ENCODE measurements around the gene WASHC1.
"Not testable (repeated sequence)": the region's sequence is repeated elsewhere in the genome, so short reads cannot be mapped to it uniquely, and the experiment has no call there.

The WASHC1 gene

GRCh38 chr9:46639-47271 lies 17.5 kb upstream of the WASHC1 start:
- H3K4ac ChIP-seq (ENCODE audit: low read length); H3K27me3 ChIP-seq (ENCODE audit: control insufficient read depth in 3 of 3, insufficient read depth in 3 of 3, low read depth in 1 of 3, low read length in 3 of 3); H2BK120ac ChIP-seq (ENCODE audit: low read depth, low read length); H4K91ac ChIP-seq (ENCODE audit: low read depth, low read length, poor library complexity); H3K23ac ChIP-seq (ENCODE audit: low read depth, low read length, poor library complexity); H3K18ac ChIP-seq (ENCODE audit: low read length); H3K4me2 ChIP-seq (ENCODE audit: insufficient read depth, low read length, poor library complexity, severe bottlenecking); H3K36me3 ChIP-seq (replicated peaks in 1 of 2; ENCODE audit: control insufficient read depth in 2 of 2, insufficient read depth in 2 of 2, low read length in 2 of 2); H4K8ac ChIP-seq (ENCODE audit: low read depth, low read length); H2BK5ac ChIP-seq (ENCODE audit: low read length); H2BK12ac ChIP-seq (ENCODE audit: low read length); H3K9ac ChIP-seq (ENCODE audit: low read depth, low read length, poor library complexity); H3K27ac ChIP-seq (replicated peaks; ENCODE audit: low read length); H3K79me1 ChIP-seq (ENCODE audit: low read depth, low read length); H3K14ac ChIP-seq (ENCODE audit: low read length); H2BK15ac ChIP-seq (ENCODE audit: low read length); DNase-seq (ENCODE audit: low spot score); H3K9me3 ChIP-seq (replicated peaks in 1 of 2; ENCODE audit: control insufficient read depth in 2 of 2, insufficient read depth in 1 of 2, low read depth in 1 of 2, low read length in 2 of 2); H2AFZ ChIP-seq (ENCODE audit: low read length); H3K4me1 ChIP-seq (ENCODE audit: control insufficient read depth in 2 of 2, insufficient read depth in 1 of 2, low read depth in 1 of 2, low read length in 2 of 2); H3K4me3 ChIP-seq (ENCODE audit: low read length in 2 of 2); H2AK5ac ChIP-seq (ENCODE audit: low read depth, low read length): not testable (repeated sequence)
- no CpG with 5 or more reads among the region's 12 CpGs for WGBS, 2 donors (ENCODE audit: extremely low coverage in 2 of 2, insufficient read length in 2 of 2, insufficient replicate concordance in 1 of 2)

- H2BK120ac ChIP-seq (ENCODE audit: low read depth, low read length); H3K18ac ChIP-seq (ENCODE audit: low read length); H4K91ac ChIP-seq (ENCODE audit: low read depth, low read length, poor library complexity); H3K27me3 ChIP-seq (ENCODE audit: control insufficient read depth in 3 of 3, insufficient read depth in 3 of 3, low read depth in 1 of 3, low read length in 3 of 3); H3K9ac ChIP-seq (ENCODE audit: low read depth, low read length, poor library complexity); H3K9me3 ChIP-seq (replicated peaks in 1 of 2; ENCODE audit: control insufficient read depth in 2 of 2, insufficient read depth in 1 of 2, low read depth in 1 of 2, low read length in 2 of 2); H3K79me1 ChIP-seq (ENCODE audit: low read depth, low read length); H3K14ac ChIP-seq (ENCODE audit: low read length); H3K4me1 ChIP-seq (ENCODE audit: control insufficient read depth in 2 of 2, insufficient read depth in 1 of 2, low read depth in 1 of 2, low read length in 2 of 2); H2BK5ac ChIP-seq (ENCODE audit: low read length); H3K23ac ChIP-seq (ENCODE audit: low read depth, low read length, poor library complexity); H2BK12ac ChIP-seq (ENCODE audit: low read length); H2BK15ac ChIP-seq (ENCODE audit: low read length); H2AFZ ChIP-seq (ENCODE audit: low read length); H3K27ac ChIP-seq (replicated peaks; ENCODE audit: low read length); H3K4me2 ChIP-seq (ENCODE audit: insufficient read depth, low read length, poor library complexity, severe bottlenecking); H2AK5ac ChIP-seq (ENCODE audit: low read depth, low read length); H3K4me3 ChIP-seq (ENCODE audit: low read length in 2 of 2); DNase-seq (ENCODE audit: low spot score); H4K8ac ChIP-seq (ENCODE audit: low read depth, low read length); H3K4ac ChIP-seq (ENCODE audit: low read length); H3K36me3 ChIP-seq (replicated peaks in 1 of 2; ENCODE audit: control insufficient read depth in 2 of 2, insufficient read depth in 2 of 2, low read length in 2 of 2): not testable (repeated sequence)
- no CpG with 5 or more reads among the region's 6 CpGs for WGBS, 2 donors (ENCODE audit: extremely low coverage in 2 of 2, insufficient read length in 2 of 2, insufficient replicate concordance in 1 of 2)
Measured at GRCh38 chr9:46164-46563, 16.9 kb upstream of the WASHC1 start.

- H2AK5ac ChIP-seq (ENCODE audit: low read depth, low read length); H3K4ac ChIP-seq (ENCODE audit: low read length); H3K27me3 ChIP-seq (ENCODE audit: control insufficient read depth in 3 of 3, insufficient read depth in 3 of 3, low read depth in 1 of 3, low read length in 3 of 3); H3K23ac ChIP-seq (ENCODE audit: low read depth, low read length, poor library complexity); H3K4me1 ChIP-seq (ENCODE audit: control insufficient read depth in 2 of 2, insufficient read depth in 1 of 2, low read depth in 1 of 2, low read length in 2 of 2); H3K27ac ChIP-seq (replicated peaks; ENCODE audit: low read length); H4K91ac ChIP-seq (ENCODE audit: low read depth, low read length, poor library complexity); H2BK15ac ChIP-seq (ENCODE audit: low read length); H4K8ac ChIP-seq (ENCODE audit: low read depth, low read length); H2AFZ ChIP-seq (ENCODE audit: low read length); H3K18ac ChIP-seq (ENCODE audit: low read length); DNase-seq (ENCODE audit: low spot score); H3K79me1 ChIP-seq (ENCODE audit: low read depth, low read length); H3K9ac ChIP-seq (ENCODE audit: low read depth, low read length, poor library complexity); H2BK120ac ChIP-seq (ENCODE audit: low read depth, low read length); H3K9me3 ChIP-seq (replicated peaks in 1 of 2; ENCODE audit: control insufficient read depth in 2 of 2, insufficient read depth in 1 of 2, low read depth in 1 of 2, low read length in 2 of 2); H3K4me3 ChIP-seq (ENCODE audit: low read length in 2 of 2); H2BK12ac ChIP-seq (ENCODE audit: low read length); H2BK5ac ChIP-seq (ENCODE audit: low read length); H3K14ac ChIP-seq (ENCODE audit: low read length); H3K4me2 ChIP-seq (ENCODE audit: insufficient read depth, low read length, poor library complexity, severe bottlenecking); H3K36me3 ChIP-seq (replicated peaks in 1 of 2; ENCODE audit: control insufficient read depth in 2 of 2, insufficient read depth in 2 of 2, low read length in 2 of 2): not testable (repeated sequence)
- WGBS, 2 donors (ENCODE audit: extremely low coverage in 2 of 2, insufficient read length in 2 of 2, insufficient replicate concordance in 1 of 2) = no CpG with 5 or more reads among the region's 16 CpGs
Measured at GRCh38 chr9:45180-45878, 16.1 kb upstream of the WASHC1 start.

- not testable (repeated sequence) for H3K27me3 ChIP-seq (ENCODE audit: control insufficient read depth in 3 of 3, insufficient read depth in 3 of 3, low read depth in 1 of 3, low read length in 3 of 3); H2AK5ac ChIP-seq (ENCODE audit: low read depth, low read length); H3K4ac ChIP-seq (ENCODE audit: low read length); H4K8ac ChIP-seq (ENCODE audit: low read depth, low read length); H3K4me3 ChIP-seq (ENCODE audit: low read length in 2 of 2); H4K91ac ChIP-seq (ENCODE audit: low read depth, low read length, poor library complexity); H2BK120ac ChIP-seq (ENCODE audit: low read depth, low read length); H2AFZ ChIP-seq (ENCODE audit: low read length); H3K9ac ChIP-seq (ENCODE audit: low read depth, low read length, poor library complexity); H3K27ac ChIP-seq (replicated peaks; ENCODE audit: low read length); H3K18ac ChIP-seq (ENCODE audit: low read length); H3K36me3 ChIP-seq (replicated peaks in 1 of 2; ENCODE audit: control insufficient read depth in 2 of 2, insufficient read depth in 2 of 2, low read length in 2 of 2); H3K14ac ChIP-seq (ENCODE audit: low read length); H3K4me2 ChIP-seq (ENCODE audit: insufficient read depth, low read length, poor library complexity, severe bottlenecking); H3K9me3 ChIP-seq (replicated peaks in 1 of 2; ENCODE audit: control insufficient read depth in 2 of 2, insufficient read depth in 1 of 2, low read depth in 1 of 2, low read length in 2 of 2); H3K23ac ChIP-seq (ENCODE audit: low read depth, low read length, poor library complexity); H3K4me1 ChIP-seq (ENCODE audit: control insufficient read depth in 2 of 2, insufficient read depth in 1 of 2, low read depth in 1 of 2, low read length in 2 of 2); DNase-seq (ENCODE audit: low spot score); H3K79me1 ChIP-seq (ENCODE audit: low read depth, low read length); H2BK15ac ChIP-seq (ENCODE audit: low read length); H2BK5ac ChIP-seq (ENCODE audit: low read length); H2BK12ac ChIP-seq (ENCODE audit: low read length)
- no CpG with 5 or more reads among the region's 3 CpGs for WGBS, 2 donors (ENCODE audit: extremely low coverage in 2 of 2, insufficient read length in 2 of 2, insufficient replicate concordance in 1 of 2)
Measured at GRCh38 chr9:44416-44815, 15.2 kb upstream of the WASHC1 start.
